HUES48 (cell line): ENCODE results near the gene HABP2.
A peak's percentile ranks its signal among the peaks of the same experiment; 100 is the strongest.

Experiments
- H3K27ac ChIP-seq: one replicate; pipeline ENCODE4 v1.7.0; 2013; ENCODE audit warnings: low read depth, low read length, inconsistent platforms
- H3K27me3 ChIP-seq: 2 replicates; pipeline ENCODE4 v1.6.1; 2013; ENCODE audit warnings: mild to moderate bottlenecking, low read length; ENCODE audit not compliant: control insufficient read depth, insufficient read depth
- H3K36me3 ChIP-seq: 2 replicates; pipeline ENCODE4 v1.6.1; 2013; ENCODE audit warnings: low read length; ENCODE audit not compliant: control insufficient read depth, insufficient read depth
- H3K4me1 ChIP-seq: 2 replicates; pipeline ENCODE4 v1.6.1; 2013; ENCODE audit warnings: mild to moderate bottlenecking, low read length; ENCODE audit not compliant: control insufficient read depth, insufficient read depth
- H3K4me3 ChIP-seq: 2 replicates; pipeline ENCODE4 v1.5.1; 2013; ENCODE audit warnings: mild to moderate bottlenecking, low read depth, low read length
- H3K9ac ChIP-seq: 2 replicates; pipeline ENCODE4 v1.6.1; 2013; ENCODE audit warnings: mild to moderate bottlenecking, low read depth, low read length, moderate library complexity
- H3K9me3 ChIP-seq: 2 replicates; pipeline ENCODE4 v1.6.1; 2013; ENCODE audit warnings: low read length; ENCODE audit not compliant: control insufficient read depth, insufficient read depth

Gene HABP2

GRCh38 chr10:113555751-113556150 is 2.9 kb downstream of the HABP2 start:
- Histone ChIP-seq H3K9ac (no peak overlapping the region), H3K9me3 (no peaks in the 10 kb centered on the region), H3K4me1 (peaks cover 29% of the 10 kb centered on the region), H3K27me3 (peaks cover 96% of the 10 kb centered on the region), H3K27ac (peak overlapping the region; percentile 75), H3K4me3 (no peak overlapping the region), H3K36me3 (no peaks in the 10 kb centered on the region)

GRCh38 chr10:113557424-113557862 is 4.6 kb downstream of the HABP2 start:
- no peak overlapping the region; the same call in 1 of the 2 replicates for H3K9ac ChIP-seq
- H3K27ac ChIP-seq = peak overlapping the region; percentile 90
- peaks cover 29% of the 10 kb centered on the region for H3K4me1 ChIP-seq
- H3K4me3 ChIP-seq = no peak overlapping the region
- H3K27me3 ChIP-seq = peaks cover 98% of the 10 kb centered on the region
- no peaks in the 10 kb centered on the region for H3K36me3 ChIP-seq
- H3K9me3 ChIP-seq = no peaks in the 10 kb centered on the region

GRCh38 chr10:113557903-113558321 is 5.1 kb downstream of the HABP2 start:
- no peak overlapping the region; the same call in 1 of the 2 replicates for H3K9ac ChIP-seq
- peaks cover 98% of the 10 kb centered on the region for H3K27me3 ChIP-seq
- no peak overlapping the region for H3K4me3 ChIP-seq
- H3K9me3 ChIP-seq = no peaks in the 10 kb centered on the region
- no peaks in the 10 kb centered on the region for H3K36me3 ChIP-seq
- H3K4me1 ChIP-seq = peaks cover 29% of the 10 kb centered on the region
- peak overlapping the region; percentile 90 for H3K27ac ChIP-seq

- Histone ChIP-seq H3K27ac (no peak overlapping the region), H3K27me3 (peaks cover 88% of the 10 kb centered on the region), H3K4me1 (peaks cover 36% of the 10 kb centered on the region), H3K9ac (no peak overlapping the region), H3K9me3 (no peaks in the 10 kb centered on the region), H3K4me3 (no peak overlapping the region), H3K36me3 (no peaks in the 10 kb centered on the region)
Measured at GRCh38 chr10:113560071-113560470, 7.2 kb downstream of the HABP2 start.

GRCh38 chr10:113561214-113561613 is 8.4 kb downstream of the HABP2 start:
- H3K27me3 ChIP-seq = peaks cover 76% of the 10 kb centered on the region

GRCh38 chr10:113562069-113562468 is 9.2 kb downstream of the HABP2 start:
- Histone ChIP-seq H3K9me3 (no peaks in the 10 kb centered on the region), H3K27me3 (peaks cover 68% of the 10 kb centered on the region), H3K4me1 (peaks cover 40% of the 10 kb centered on the region), H3K9ac (no peak overlapping the region), H3K4me3 (no peak overlapping the region), H3K36me3 (no peaks in the 10 kb centered on the region), H3K27ac (no peak overlapping the region)

More at GRCh38 chr10:113561214-113561613, 8.4 kb downstream of the HABP2 start:
- no peak overlapping the region for H3K4me3 ChIP-seq
- no peaks in the 10 kb centered on the region for H3K9me3 ChIP-seq
- no peak overlapping the region for H3K9ac ChIP-seq
- peaks cover 45% of the 10 kb centered on the region for H3K4me1 ChIP-seq
- no peak overlapping the region for H3K27ac ChIP-seq
- no peaks in the 10 kb centered on the region for H3K36me3 ChIP-seq

- peaks cover 61% of the 10 kb centered on the region for H3K27me3 ChIP-seq
- H3K4me3 ChIP-seq = no peak overlapping the region
- peaks cover 34% of the 10 kb centered on the region for H3K4me1 ChIP-seq
- H3K9ac ChIP-seq = no peak overlapping the region
- no peak overlapping the region for H3K27ac ChIP-seq
- H3K9me3 ChIP-seq = no peaks in the 10 kb centered on the region
- H3K36me3 ChIP-seq = no peaks in the 10 kb centered on the region
Measured at GRCh38 chr10:113562704-113563103, 9.9 kb downstream of the HABP2 start.

GRCh38 chr10:113563306-113564088 is 10.6 kb downstream of the HABP2 start:
- H3K36me3 ChIP-seq = no peaks in the 10 kb centered on the region
- H3K27me3 ChIP-seq = peaks cover 55% of the 10 kb centered on the region
- no peak overlapping the region for H3K9ac ChIP-seq
- no peaks in the 10 kb centered on the region for H3K9me3 ChIP-seq
- H3K27ac ChIP-seq = no peak overlapping the region
- H3K4me3 ChIP-seq = no peak overlapping the region; the same call in 1 of the 2 replicates
- peaks cover 29% of the 10 kb centered on the region for H3K4me1 ChIP-seq

- no peak overlapping the region for H3K27ac ChIP-seq
- no peaks in the 10 kb centered on the region for H3K36me3 ChIP-seq
- H3K4me1 ChIP-seq = peaks cover 15% of the 10 kb centered on the region
- H3K9ac ChIP-seq = no peak overlapping the region
- peaks cover 40% of the 10 kb centered on the region for H3K27me3 ChIP-seq
- no peaks in the 10 kb centered on the region for H3K9me3 ChIP-seq
- H3K4me3 ChIP-seq = no peak overlapping the region
Measured at GRCh38 chr10:113565364-113565763, 12.5 kb downstream of the HABP2 start.

GRCh38 chr10:113566888-113567287 is 14.0 kb downstream of the HABP2 start:
- H3K27ac ChIP-seq = no peak overlapping the region
- H3K4me3 ChIP-seq = no peak overlapping the region
- H3K36me3 ChIP-seq = no peaks in the 10 kb centered on the region
- H3K27me3 ChIP-seq = peaks cover 24% of the 10 kb centered on the region
- H3K9ac ChIP-seq = no peak overlapping the region
- H3K9me3 ChIP-seq = no peaks in the 10 kb centered on the region
- H3K4me1 ChIP-seq = peaks cover 15% of the 10 kb centered on the region

GRCh38 chr10:113569576-113569975 is 16.7 kb downstream of the HABP2 start:
- Histone ChIP-seq H3K27ac (no peak overlapping the region), H3K27me3 (peaks cover 6% of the 10 kb centered on the region; the same call in 1 of the 2 replicates), H3K9ac (no peak overlapping the region), H3K9me3 (no peaks in the 10 kb centered on the region), H3K4me3 (no peak overlapping the region), H3K4me1 (peaks cover 10% of the 10 kb centered on the region), H3K36me3 (no peaks in the 10 kb centered on the region)
